Endothelial cell of umbilical vein (primary cell): ENCODE data around the gene SPTSSB. TPM values are rescaled to one million over a fixed set of nuclear protein-coding genes. Genes with fewer than 3 reads are reported as not detected.

Experiments used
- BruUV-seq: library from RNA; stranded (reverse); fragments of 400-500 nt; replicated peaks from 2 replicates; lab custom pipeline; 2021; lab: Mats Ljungman, UMichigan
- CTCF ChIA-PET: fragments of 300-600, 350-600 bp; sonication (Branson Sonifier 250); formaldehyde crosslinking; loops from one replicate; lab custom pipeline; 2021; ENCODE audit warnings: antibody characterized with exemption, inconsistent platforms; lab: Charles Lee
- POLR2A ChIA-PET: fragments of 300-600, 350-600 bp; sonication (Branson Sonifier 250); formaldehyde crosslinking; loops from one replicate; lab custom pipeline; 2021; ENCODE audit warnings: antibody characterized with exemption, inconsistent platforms; lab: Charles Lee
- DNase-seq: peaks from one replicate; pipeline ENCODE4 v3.0.0-alpha.2; 2011; ENCODE audit warnings: low read depth, low spot score
- FAIRE-seq: peaks from 2 replicates; lab custom pipeline; 2011; peaks lifted over from hg19 to GRCh38; lab: Jason Lieb, UNC
- H2AFZ ChIP-seq: 2 replicates; pipeline ENCODE4 v1.6.0; 2012; ENCODE audit warnings: low read depth, low read length, control low read depth, inconsistent platforms
- H3K27ac ChIP-seq: 2 replicates; pipeline ENCODE4 v1.5.1; 2011; ENCODE audit warnings: low read depth, mild to moderate bottlenecking, control low read depth, low read length, moderate library complexity; ENCODE audit not compliant: insufficient read depth
- H3K27me3 ChIP-seq, 2 experiments: 2 replicates each; pipeline versions ENCODE4 v1.6.0 to v1.6.1; 2011; ENCODE audit warnings: low read length in 2 of 2, mixed read lengths in 1 of 2; ENCODE audit not compliant: control insufficient read depth in 2 of 2, insufficient read depth in 2 of 2
- H3K36me3 ChIP-seq, 2 experiments: 2 replicates in 1 of 2; 3 replicates in 1 of 2; pipeline ENCODE4 v1.5.1; 2011; ENCODE audit warnings: low read length in 2 of 2, mild to moderate bottlenecking in 1 of 2, moderate library complexity in 1 of 2; ENCODE audit not compliant: control insufficient read depth in 2 of 2, insufficient read depth in 2 of 2; ENCODE audit errors: extremely low read depth in 1 of 2
- H3K4me1 ChIP-seq: 3 replicates; pipeline ENCODE4 v1.5.1; 2011; ENCODE audit warnings: mild to moderate bottlenecking, low read length; ENCODE audit not compliant: control insufficient read depth, insufficient read depth; ENCODE audit errors: extremely low read depth
- H3K4me2 ChIP-seq: 2 replicates; pipeline ENCODE4 v1.6.1; 2011; ENCODE audit warnings: low read length, control low read depth, mixed read lengths; ENCODE audit not compliant: insufficient read depth
- H3K4me3 ChIP-seq, 3 experiments: fragments of 200-600 bp in 1 of 3; sonication (generic), shearing (Covaris generic) in 1 of 3; replicated peaks in 1 of 3; 2 replicates each; pipeline ENCODE4 v1.5.1; 2011 to 2016; ENCODE audit warnings: control low read depth in 3 of 3, low read length in 3 of 3, mild to moderate bottlenecking in 2 of 3, inconsistent platforms in 1 of 3, low read depth in 1 of 3, moderate library complexity in 1 of 3; ENCODE audit not compliant: insufficient read depth in 1 of 3
- H3K79me2 ChIP-seq: 2 replicates; pipeline ENCODE4 v1.6.0; 2012; ENCODE audit warnings: low read length, inconsistent platforms; ENCODE audit not compliant: control insufficient read depth, insufficient read depth
- H3K9ac ChIP-seq: replicated peaks from 2 replicates; pipeline ENCODE3; 2011; ENCODE audit warnings: low read length, control low read depth; ENCODE audit not compliant: insufficient read depth; ENCODE audit errors: extremely low read depth
- H3K9me1 ChIP-seq: replicated peaks from 3 replicates; pipeline ENCODE4 v1.6.0; 2011; ENCODE audit warnings: mild to moderate bottlenecking, low read length; ENCODE audit not compliant: control insufficient read depth, insufficient read depth; ENCODE audit errors: extremely low read depth
- H3K9me3 ChIP-seq: replicated peaks from 2 replicates; pipeline ENCODE4 v1.5.1; 2012; ENCODE audit warnings: low read length, inconsistent platforms; ENCODE audit not compliant: control insufficient read depth, insufficient read depth
- H4K20me1 ChIP-seq: replicated peaks from 2 replicates; pipeline ENCODE3; 2011; ENCODE audit warnings: mild to moderate bottlenecking, low read length; ENCODE audit not compliant: control insufficient read depth, insufficient read depth; ENCODE audit errors: extremely low read depth
- EZH2 ChIP-seq: IDR thresholded peaks from 2 replicates; pipeline ENCODE4 v1.6.1; 2012; ENCODE audit warnings: borderline replicate concordance, low read depth, mild to moderate bottlenecking, moderate library complexity, low read length, inconsistent platforms; ENCODE audit not compliant: severe bottlenecking
- dilution Hi-C: fragments of 300-500 bp; cut with MboI; formaldehyde crosslinking; loops from one replicate; pipeline ENCODE4 v1.15.0; 2019; ENCODE audit warnings: low sequenced_read_pairs; ENCODE audit not compliant: extremely low pct_ligation_motif_present
- intact Hi-C: fragments of 100-400 bp; cut with micrococcal nuclease; formaldehyde crosslinking; loops from one replicate; pipeline ENCODE4 v1.10.0; 2022
- polyA plus RNA-seq, 4 experiments: library from polyadenylated mRNA; depleted of rRNA in 3 of 4; stranded (reverse) in 3 of 4; unstranded in 1 of 4; fragments of >200 nt; gene quantifications; 2 replicates each; pipeline versions ENCODE4 v1.2.1 to v1.2.3, GENCODE V29; 2011 to 2012; ENCODE audit warnings: missing spikeins in 1 of 4
- total RNA-seq: library from RNA; stranded (reverse); gene quantifications from 2 replicates; pipeline ENCODE4 v1.2.3, GENCODE V29; 2021
- TF ChIP-seq, protein P1 (sequence below): IDR thresholded peaks from 2 replicates; pipeline ENCODE4 v1.6.1; 2011; ENCODE audit not compliant: insufficient read depth, insufficient read length
- TF ChIP-seq, protein P2 (sequence below), 2 donors: IDR thresholded peaks; 1 replicate in 1 of 2; 2 replicates in 1 of 2; pipeline ENCODE4 v1.5.1; 2011; ENCODE audit warnings: low read length in 2 of 2, mild to moderate bottlenecking in 2 of 2, moderate library complexity in 2 of 2, control low read depth in 1 of 2, inconsistent platforms in 1 of 2, low read depth in 1 of 2; ENCODE audit not compliant: insufficient read depth in 1 of 2; ENCODE audit errors: extremely low read depth in 1 of 2

Gene SPTSSB
- total and polyA plus RNA-seq, 2 donors (not counting 3 experiments of a cell fraction or from before 2014, with no cell fraction given) = not detected

DNA sequence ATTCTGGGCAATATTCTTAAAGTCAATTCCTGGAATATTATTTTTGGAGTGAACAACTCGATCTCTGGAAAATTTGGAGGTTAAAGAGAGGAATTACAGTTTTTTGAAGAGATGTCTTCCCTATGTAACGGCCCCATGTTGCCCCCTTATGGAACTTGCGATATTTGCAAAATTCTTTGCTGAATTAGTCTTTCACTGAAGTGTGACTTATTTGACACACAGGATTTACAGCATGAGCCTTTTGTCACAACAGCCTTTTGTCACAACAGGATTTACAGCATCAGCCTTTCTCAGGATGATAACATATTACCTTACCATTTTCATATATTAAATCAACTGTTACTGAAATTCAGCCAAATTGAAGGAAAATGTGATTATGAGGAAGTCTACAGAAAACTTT, 37.8 kb upstream of the SPTSSB start:
- Histone ChIP-seq H3K4me3 (no peak overlapping the region), H3K4me2 (no peak overlapping the region), H4K20me1 (no peaks in the 10 kb centered on the region), H3K79me2 (no peaks in the 10 kb centered on the region), H3K9ac (no peak overlapping the region), H3K36me3 (no peaks in the 10 kb centered on the region), H3K9me3 (no peaks in the 10 kb centered on the region), H3K27ac (no peak overlapping the region), H3K4me1 (no peaks in the 10 kb centered on the region), H3K27me3 (no peaks in the 10 kb centered on the region), H3K9me1 (no peaks in the 10 kb centered on the region), H2AFZ (no peak overlapping the region)
- ChIA-PET CTCF (interaction anchor here (0.9 to 3.4 kb wide), 11 partner anchors 14 to 453 kb away, joined by 3 to 29 read pairs (median 6); no protein-coding TSS in a partner anchor), POLR2A (no interaction called here)
- TF ChIP-seq, protein P1, sequence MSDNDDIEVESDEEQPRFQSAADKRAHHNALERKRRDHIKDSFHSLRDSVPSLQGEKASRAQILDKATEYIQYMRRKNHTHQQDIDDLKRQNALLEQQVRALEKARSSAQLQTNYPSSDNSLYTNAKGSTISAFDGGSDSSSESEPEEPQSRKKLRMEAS = no peak
- TF ChIP-seq, protein P2, sequence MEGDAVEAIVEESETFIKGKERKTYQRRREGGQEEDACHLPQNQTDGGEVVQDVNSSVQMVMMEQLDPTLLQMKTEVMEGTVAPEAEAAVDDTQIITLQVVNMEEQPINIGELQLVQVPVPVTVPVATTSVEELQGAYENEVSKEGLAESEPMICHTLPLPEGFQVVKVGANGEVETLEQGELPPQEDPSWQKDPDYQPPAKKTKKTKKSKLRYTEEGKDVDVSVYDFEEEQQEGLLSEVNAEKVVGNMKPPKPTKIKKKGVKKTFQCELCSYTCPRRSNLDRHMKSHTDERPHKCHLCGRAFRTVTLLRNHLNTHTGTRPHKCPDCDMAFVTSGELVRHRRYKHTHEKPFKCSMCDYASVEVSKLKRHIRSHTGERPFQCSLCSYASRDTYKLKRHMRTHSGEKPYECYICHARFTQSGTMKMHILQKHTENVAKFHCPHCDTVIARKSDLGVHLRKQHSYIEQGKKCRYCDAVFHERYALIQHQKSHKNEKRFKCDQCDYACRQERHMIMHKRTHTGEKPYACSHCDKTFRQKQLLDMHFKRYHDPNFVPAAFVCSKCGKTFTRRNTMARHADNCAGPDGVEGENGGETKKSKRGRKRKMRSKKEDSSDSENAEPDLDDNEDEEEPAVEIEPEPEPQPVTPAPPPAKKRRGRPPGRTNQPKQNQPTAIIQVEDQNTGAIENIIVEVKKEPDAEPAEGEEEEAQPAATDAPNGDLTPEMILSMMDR (IDR thresholded peaks at IDR 0.05; ENCODE audit: extremely low read depth in 1 of 2, insufficient read depth in 1 of 2, low read depth in 1 of 2, low read length in 2 of 2) = peak; percentile 48 to 51
- no peak for TF ChIP-seq EZH2
- FAIRE-seq = peak; percentile 21
- intact Hi-C loops (loop anchor here (1.0 kb wide), 3 partner anchors 104 to 488 kb away; no protein-coding TSS in a partner anchor), dilution Hi-C loops (no loop called here)
- BruUV-seq = no TSS peak
- peak; percentile 61 for DNase-seq
